Progenitor cell of endocrine pancreas (in vitro differentiated cells): ENCODE measurements around the gene ZNF362. TPM values are rescaled to one million over a fixed set of nuclear protein-coding genes. Genes with fewer than 3 reads are reported as not detected.

Source experiments
- DNase-seq: peaks from one replicate; pipeline ENCODE4 v3.0.0; 2021; ENCODE audit warnings: low spot score; ENCODE audit not compliant: unreplicated experiment
- H3K27ac Mint-ChIP-seq: 2 replicates; pipeline ENCODE4 v1.8.0; 2021; ENCODE audit warnings: mild to moderate bottlenecking, moderate library complexity, mixed read lengths
- H3K27me3 Mint-ChIP-seq: 2 replicates; pipeline ENCODE4 v1.8.0; 2021; ENCODE audit warnings: mixed read lengths
- H3K36me3 Mint-ChIP-seq: 2 replicates; pipeline ENCODE4 v1.8.0; 2022; ENCODE audit warnings: mixed read lengths; ENCODE audit not compliant: insufficient read depth
- H3K4me1 Mint-ChIP-seq: 2 replicates; pipeline ENCODE4 v1.8.0; 2021; ENCODE audit warnings: low read depth, mixed read lengths
- H3K4me3 Mint-ChIP-seq: 2 replicates; pipeline ENCODE4 v1.8.0; 2021; ENCODE audit warnings: low read depth, mild to moderate bottlenecking, moderate library complexity, mixed read lengths
- H3K9me3 Mint-ChIP-seq: 2 replicates; pipeline ENCODE4 v1.8.0; 2021; ENCODE audit warnings: low read depth, mixed read lengths
- CTCF ChIP-seq: fragments of 200-600 bp; sonication (generic); IDR thresholded peaks from one replicate; pipeline ENCODE4 v1.5.0; 2021; ENCODE audit warnings: antibody characterized with exemption, mild to moderate bottlenecking; ENCODE audit not compliant: unreplicated experiment
- total RNA-seq: library from RNA; stranded (reverse); gene quantifications from 2 replicates; pipeline ENCODE4 v1.2.1, GENCODE V29; 2021

ZNF362 gene
- total RNA-seq, 1 donor from 2014 or later = 79.3 TPM

DNA sequence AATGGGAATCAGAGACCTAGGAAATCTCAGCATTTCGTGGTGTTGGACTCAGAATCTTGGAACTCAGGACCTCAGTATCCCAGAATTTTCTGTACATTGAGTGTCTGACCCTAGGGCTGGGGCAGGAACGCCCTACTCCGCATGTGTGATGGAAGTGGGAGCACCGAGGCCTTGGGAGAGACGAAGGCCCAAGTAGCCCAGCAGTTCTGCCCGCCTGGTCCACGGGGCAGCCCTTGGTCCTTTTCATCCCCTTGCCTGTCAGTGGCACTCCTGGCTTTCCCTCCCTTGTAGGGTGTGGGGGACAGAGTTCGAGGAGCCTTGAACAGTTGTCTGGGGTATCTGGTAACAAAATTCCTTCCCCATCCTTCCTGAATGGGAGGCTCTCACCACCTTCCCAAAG, 54.4 kb downstream of the ZNF362 start:
- no peaks in the 10 kb centered on the region for H3K9me3 Mint-ChIP-seq
- no peak for DNase-seq
- peaks cover 10% of the 10 kb centered on the region for H3K27me3 Mint-ChIP-seq
- no peak overlapping the region for H3K27ac Mint-ChIP-seq
- H3K36me3 Mint-ChIP-seq = peaks cover 4% of the 10 kb centered on the region
- H3K4me3 Mint-ChIP-seq = no peak overlapping the region
- H3K4me1 Mint-ChIP-seq = peaks cover 3% of the 10 kb centered on the region
- TF ChIP-seq CTCF = no peak

DNA sequence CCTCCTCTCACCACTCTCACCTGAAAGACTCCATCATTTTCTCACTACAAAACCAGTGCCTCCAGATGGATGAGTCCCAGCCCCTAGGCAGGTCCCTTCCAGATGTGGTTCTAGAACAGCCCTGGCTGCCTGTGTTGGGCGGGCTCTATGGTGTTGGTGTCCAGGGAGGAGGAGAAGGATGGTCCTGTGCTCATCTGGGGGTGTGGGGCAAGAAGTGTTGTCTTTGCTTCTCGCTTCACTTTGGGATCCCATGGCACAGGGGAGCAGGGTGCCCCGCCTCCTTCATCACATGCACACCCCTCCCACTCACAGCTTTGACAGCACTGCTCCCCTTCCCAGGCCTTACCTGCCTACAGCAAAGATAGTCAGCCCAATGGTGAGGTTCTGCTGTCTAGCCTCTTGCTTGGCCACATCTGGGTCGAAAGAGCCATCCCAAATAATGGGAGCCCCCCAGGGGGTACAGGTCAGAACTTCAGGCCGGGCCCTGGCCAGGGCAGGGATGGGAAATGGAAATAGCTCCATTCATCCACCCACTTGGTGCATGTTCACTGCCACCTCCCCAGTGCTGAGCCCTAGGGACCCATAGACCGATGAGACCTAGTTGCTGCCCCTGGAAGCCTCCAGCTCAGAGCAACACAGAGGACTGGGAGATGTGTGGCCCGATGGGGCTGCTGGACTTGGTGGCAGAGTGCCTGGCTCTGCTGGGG, 55.6 kb downstream of the ZNF362 start:
- Mint-ChIP-seq H3K4me3 (no peak overlapping the region), H3K27ac (no peak overlapping the region), H3K4me1 (peaks cover 1% of the 10 kb centered on the region), H3K36me3 (peaks cover 3% of the 10 kb centered on the region), H3K9me3 (no peaks in the 10 kb centered on the region), H3K27me3 (peaks cover 3% of the 10 kb centered on the region)
- DNase-seq = no peak
- no peak for TF ChIP-seq CTCF

DNA sequence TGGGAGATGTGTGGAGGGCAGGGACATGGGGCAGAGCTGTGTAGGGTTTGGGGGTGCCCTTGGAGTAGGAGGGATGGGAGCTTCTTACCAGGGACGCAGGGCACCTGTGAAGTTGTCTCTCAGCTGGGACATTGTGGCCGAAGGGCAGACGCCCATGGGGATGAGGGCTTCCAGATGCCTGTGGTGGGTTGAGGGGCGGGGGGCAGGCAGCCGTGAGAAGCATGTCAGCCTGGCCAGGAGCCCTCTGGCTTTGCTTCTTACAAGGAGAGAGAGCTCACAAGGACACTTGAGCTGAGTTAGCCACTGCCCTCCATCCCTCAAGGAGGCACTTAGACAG, 56.1 kb downstream of the ZNF362 start:
- Mint-ChIP-seq H3K4me3 (no peak overlapping the region), H3K27ac (no peak overlapping the region), H3K36me3 (peaks cover 3% of the 10 kb centered on the region), H3K9me3 (no peaks in the 10 kb centered on the region), H3K4me1 (peaks cover 1% of the 10 kb centered on the region), H3K27me3 (peaks cover 3% of the 10 kb centered on the region)
- no peak for DNase-seq
- TF ChIP-seq CTCF = no peak

DNA sequence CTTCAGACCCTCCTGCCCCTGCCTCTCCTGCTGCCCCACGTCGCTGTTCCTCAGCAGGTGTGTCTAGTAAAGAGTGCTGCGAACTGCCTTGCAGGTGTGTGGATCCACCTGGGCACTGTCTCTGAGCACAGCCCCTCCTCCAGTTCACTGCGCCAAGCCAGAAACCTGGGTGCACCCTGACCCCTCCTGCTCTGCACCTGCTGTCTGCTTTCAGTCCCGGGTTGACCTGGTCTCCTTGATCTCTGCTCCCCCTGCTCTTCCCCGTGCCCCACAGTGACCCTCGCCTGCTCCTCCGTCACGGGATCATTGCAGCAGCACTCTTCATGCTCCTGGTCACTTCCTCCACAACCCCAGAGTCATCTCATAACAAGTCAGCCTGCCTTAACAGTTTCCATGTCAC, 58.1 kb downstream of the ZNF362 start:
- no peak for TF ChIP-seq CTCF
- Mint-ChIP-seq H3K4me1 (no peaks in the 10 kb centered on the region), H3K27me3 (peaks cover 3% of the 10 kb centered on the region), H3K9me3 (no peaks in the 10 kb centered on the region), H3K27ac (no peak overlapping the region), H3K4me3 (no peak overlapping the region), H3K36me3 (peaks cover 3% of the 10 kb centered on the region)
- no peak for DNase-seq

- DNase-seq = no peak
- H3K27me3 Mint-ChIP-seq = no peaks in the 10 kb centered on the region
- peaks cover 3% of the 10 kb centered on the region for H3K36me3 Mint-ChIP-seq
- no peaks in the 10 kb centered on the region for H3K4me1 Mint-ChIP-seq
- H3K9me3 Mint-ChIP-seq = no peaks in the 10 kb centered on the region
- TF ChIP-seq CTCF = no peak
- H3K27ac Mint-ChIP-seq = no peak overlapping the region
- no peak overlapping the region for H3K4me3 Mint-ChIP-seq
Observed at GRCh38 chr1:33316601-33317000, 60.3 kb downstream of the ZNF362 start.
